Loucy (cell line): ENCODE measurements around the gene C4B.

Source experiments
- CTCF ChIP-seq: fragments of 200-600 bp; sonication (generic); conservative IDR thresholded peaks from 2 replicates; pipeline ENCODE4 v1.5.1; 2014; ENCODE audit warnings: mild to moderate bottlenecking, antibody characterized with exemption, low read length
- EZH2phosphoT487 ChIP-seq: fragments of 200-600 bp; IDR thresholded peaks from 2 replicates; pipeline ENCODE4 v1.6.1; 2018; ENCODE audit warnings: antibody characterized with exemption, mild to moderate bottlenecking, moderate library complexity, borderline replicate concordance

- no peak for TF ChIP-seq CTCF
- no peak for TF ChIP-seq EZH2phosphoT487
Observed at GRCh38 chr6:32046450-32047083, 32.0 kb downstream of the C4B start.
